NCI-H82 (cell line): ENCODE results near the gene WNT10A.

ENCODE experiments used
- DNase-seq: peaks from one replicate; lab custom pipeline; 2025; lab: John Stamatoyannopoulos, UW

The WNT10A gene

GRCh38 chr2:218857371-218858137 is 23.1 kb upstream of the WNT10A start:
- no peak for DNase-seq

- DNase-seq = no peak
These were observed 22.6 kb upstream of the WNT10A start for GRCh38 chr2:218858138-218858445.

DNA sequence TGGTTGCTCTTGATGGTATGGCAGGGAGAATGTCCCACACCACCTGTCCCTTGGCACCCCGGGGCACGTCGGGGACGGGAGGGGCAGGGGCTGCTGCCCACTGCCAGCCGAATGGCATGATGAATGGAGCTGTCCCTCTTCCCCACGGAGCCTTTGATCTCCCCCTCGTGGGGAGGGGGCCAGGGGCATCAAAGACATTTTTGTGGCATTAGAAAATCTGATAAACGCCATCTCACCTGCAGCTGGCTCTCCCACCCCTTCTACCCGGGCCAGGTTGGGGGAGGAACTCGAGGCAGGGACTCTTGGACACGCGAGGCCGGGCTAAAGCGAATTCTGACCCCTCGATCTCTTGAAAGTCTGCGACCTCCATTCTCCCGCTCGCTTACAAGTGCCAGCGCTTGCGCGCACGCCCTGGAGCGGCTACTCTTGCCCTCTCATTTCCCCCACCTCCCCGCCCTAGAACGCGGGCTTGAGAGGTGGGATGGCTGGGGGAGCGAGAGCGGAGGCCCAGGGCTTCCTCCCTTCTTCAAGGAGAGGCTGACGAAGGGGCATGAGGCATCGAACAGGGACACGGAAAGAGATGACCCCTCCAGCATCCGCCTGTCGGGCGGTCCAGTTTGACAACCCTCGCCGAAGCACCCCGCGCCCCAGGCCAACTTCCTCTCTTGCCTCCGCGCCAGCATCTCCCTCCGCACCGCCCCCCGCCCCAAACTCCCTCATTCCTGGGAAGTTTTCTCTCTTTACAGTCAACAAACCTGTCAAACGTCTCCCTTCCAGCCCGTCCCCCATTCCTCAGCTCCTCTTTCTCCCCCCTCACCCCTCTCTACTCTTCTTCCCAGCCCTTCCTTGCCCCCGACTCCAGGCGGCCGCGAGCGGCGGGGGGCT is 21.7 kb upstream of the WNT10A start:
- DNase-seq = no peak

DNA sequence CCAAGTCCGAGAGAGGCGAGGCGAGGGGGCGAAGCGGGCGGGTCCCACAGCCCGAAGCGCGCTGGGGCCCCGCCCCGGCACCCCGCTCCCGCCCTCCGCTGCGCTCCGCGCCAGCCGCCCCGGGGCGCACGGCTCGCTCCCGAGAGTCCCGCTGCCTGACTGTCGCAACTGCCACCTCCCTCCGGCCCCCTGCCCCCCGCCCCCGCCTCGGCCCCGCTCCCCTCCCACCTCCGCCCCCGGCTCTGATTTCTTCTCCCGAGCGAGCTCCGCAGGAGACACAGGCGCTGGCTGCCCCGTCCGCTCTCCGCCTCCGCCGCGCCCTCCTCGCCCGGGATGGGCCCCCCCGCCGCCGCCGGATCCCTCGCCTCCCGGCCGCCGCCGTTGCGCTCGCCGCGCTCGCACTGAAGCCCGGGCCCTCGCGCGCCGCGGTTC is 21.1 kb upstream of the WNT10A start, which contains the start of gene WNT6:
Gene WNT6, plus strand, starts transcription at position 250 of the 432 bp plus-strand sequence. CDS start 233 bp downstream, outside the sequence.
- DNase-seq = no peak

DNA sequence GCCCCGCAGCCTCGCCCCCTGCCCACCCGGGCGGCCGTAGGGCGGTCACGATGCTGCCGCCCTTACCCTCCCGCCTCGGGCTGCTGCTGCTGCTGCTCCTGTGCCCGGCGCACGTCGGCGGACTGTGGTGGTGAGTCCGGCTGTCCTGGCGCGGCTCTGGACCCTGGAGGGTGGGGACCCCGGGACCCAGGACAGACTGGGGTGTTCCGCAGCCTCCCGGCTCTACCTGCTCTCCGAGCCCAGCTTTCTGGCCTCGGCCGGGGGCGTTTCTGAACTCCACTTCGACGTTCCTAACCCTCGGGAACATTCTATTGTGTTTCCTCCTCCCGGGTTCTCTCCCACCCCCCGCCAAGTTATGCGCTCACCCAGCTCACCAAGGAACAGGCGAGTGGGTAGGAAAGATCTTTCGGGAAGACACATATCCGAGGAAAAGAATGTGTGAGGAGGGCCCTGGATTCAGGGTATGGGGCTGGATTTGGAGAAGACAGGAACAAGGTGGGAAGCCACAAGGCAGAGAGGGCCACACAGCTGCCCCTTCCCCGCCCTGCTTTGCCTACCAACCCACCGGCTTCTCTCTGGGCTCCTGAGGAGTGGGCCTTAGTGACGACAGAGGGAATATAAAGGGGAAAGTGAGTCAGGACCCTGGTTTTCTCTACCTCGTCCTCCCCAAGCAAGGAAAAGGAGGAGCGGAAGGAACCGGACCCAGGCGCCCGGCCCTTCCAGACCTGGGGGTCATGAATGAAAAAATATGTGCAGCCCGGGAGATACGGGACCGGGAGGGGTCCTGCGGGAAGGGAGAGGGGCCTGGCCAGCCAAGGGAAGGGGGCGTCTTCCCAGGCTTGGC is 20.4 kb upstream of the WNT10A start:
- DNase-seq = no peak

DNA sequence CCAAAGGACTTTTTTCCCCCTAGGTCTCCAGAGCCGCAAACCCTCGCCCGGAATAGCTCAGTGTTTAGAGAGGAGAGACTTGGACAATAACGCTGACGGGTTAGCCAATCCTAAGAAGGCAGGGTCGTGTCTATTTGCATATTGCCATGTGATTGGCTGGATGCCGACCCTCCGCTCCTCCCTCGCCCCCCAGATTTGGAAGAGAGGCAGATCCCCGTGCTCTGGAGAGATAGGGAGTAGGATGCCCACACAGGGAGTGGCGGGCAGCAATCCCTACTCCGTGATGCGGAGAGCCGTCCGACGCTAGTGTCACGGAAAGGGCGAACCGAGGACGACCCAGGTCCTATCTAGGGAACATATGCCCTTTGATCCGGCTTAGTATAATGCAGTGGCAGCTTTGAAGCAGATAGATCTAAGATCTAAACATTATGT is 19.7 kb upstream of the WNT10A start:
- DNase-seq = peak; percentile 99

DNA sequence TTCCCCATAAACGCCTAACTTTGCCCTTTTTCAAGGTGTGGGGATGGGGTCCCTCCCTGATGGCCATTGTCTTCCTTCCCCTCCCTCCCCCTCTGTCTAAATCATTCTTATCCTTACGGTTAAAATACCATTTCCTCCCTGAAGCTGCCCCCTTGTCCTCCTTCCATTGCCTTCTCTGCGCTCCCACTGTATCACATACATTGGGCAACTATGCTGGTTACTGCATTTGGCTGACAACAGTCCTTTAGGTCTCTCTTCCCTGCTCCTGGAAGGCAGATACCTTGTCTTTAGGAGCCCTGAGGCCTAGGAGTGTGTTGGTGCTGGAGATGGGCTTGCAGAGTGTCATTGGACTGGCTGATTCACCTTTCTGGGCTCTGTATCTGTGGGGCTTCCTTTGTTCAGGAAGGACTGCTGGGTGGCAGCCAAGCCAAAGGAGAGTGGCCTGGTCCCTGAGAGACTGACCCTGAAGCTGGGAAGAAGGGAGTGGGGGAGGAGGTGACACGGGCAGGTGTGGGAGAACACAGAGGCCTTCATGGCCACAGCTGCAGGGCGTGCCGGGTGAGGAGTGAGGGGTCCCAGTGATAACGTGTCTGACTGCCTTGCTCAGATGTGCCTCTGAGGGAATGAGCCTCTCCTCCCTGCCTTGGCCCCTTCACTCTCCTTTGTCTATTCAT is 18.9 kb upstream of the WNT10A start:
- DNase-seq = no peak

DNA sequence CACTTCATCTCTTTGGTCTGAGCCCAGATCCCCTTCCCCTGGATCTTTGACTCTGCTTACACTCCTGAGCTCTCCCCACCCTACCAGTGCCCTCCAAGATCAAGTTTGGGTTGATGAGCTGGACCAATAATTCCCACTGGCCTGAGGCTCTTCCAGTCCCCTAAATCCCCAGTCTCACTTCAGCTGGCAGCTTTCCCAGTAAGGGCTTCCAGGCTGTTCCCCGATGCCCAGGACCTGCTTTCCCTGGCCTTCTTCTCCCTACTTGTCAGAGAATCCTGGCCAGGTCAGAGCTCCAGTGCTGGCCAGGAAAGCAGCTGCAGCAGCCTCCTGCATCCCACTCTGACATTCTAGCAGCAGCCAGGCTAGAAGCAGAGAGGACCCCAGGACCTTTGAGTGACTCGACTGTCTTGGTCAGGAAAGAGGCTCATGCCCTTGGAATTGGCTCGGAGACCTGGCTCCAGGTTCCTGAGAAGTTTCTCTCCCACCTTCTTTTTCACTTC is 17.6 kb upstream of the WNT10A start:
- DNase-seq = no peak

- DNase-seq = no peak
These were observed 15.3 kb upstream of the WNT10A start for GRCh38 chr2:218865396-218865795.

- no peak for DNase-seq
These were observed 14.7 kb upstream of the WNT10A start for GRCh38 chr2:218865999-218866398.

- no peak for DNase-seq
These were observed 12.8 kb upstream of the WNT10A start for GRCh38 chr2:218867900-218868299.

DNA sequence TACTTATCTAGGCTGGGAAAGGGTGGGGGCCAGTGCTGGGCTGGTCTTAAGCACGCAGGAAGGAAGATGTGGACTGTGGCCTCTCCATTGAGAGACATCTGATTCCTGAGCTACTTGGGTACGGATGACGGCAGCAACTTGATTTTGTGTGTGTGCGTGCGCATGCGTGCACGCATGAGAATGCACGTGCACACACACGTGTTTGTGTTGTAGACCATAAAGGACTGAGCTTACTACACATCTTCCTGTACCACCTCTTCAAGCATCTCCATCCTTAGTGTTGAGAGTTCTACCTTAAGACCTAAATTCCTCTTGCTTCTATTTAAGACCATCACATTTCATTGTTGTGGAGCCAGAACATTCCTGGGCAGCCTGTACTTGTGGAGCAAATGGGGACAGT is 11.6 kb upstream of the WNT10A start:
- DNase-seq = no peak

DNA sequence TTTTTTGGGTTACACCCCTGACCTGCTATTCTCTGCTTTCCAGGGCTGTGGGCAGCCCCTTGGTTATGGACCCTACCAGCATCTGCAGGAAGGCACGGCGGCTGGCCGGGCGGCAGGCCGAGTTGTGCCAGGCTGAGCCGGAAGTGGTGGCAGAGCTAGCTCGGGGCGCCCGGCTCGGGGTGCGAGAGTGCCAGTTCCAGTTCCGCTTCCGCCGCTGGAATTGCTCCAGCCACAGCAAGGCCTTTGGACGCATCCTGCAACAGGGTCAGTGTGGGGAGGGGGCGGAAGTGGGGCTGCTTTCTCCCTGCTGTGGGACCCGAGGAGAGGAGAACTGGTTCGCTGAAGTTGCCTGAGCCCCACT is 9.7 kb upstream of the WNT10A start:
- no peak for DNase-seq

DNA sequence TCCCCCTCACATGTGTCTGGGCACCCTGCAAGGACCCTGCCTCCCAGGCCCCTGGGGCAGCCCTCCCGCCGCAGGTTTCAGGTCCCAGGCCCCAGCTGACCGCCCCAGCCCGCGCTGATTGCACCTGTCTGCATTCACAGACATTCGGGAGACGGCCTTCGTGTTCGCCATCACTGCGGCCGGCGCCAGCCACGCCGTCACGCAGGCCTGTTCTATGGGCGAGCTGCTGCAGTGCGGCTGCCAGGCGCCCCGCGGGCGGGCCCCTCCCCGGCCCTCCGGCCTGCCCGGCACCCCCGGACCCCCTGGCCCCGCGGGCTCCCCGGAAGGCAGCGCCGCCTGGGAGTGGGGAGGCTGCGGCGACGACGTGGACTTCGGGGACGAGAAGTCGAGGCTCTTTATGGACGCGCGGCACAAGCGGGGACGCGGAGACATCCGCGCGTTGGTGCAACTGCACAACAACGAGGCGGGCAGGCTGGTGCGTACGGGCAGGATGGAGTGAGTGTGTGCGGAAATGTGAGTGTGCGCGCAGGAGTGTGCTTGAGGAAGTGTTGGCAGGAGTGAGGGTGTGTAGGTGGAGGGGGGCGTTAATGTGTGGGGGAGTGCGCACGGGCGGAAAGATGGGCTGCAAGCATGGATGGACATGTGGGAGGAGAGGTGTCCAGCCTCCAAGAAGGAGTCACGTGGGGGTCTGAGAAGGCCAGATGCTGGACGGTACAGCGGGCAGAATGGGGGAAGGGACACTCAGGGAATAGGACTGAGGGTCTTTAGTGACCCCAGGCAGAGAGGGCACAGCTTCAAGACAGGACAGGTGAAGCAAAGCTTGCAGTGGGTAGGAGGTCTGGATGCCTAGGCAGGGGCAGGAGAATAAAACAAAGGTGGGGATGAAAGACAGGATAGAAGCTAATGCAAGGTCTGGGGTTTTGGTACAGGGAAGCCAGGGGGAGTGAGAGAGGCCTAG is 9.0 kb upstream of the WNT10A start:
- no peak for DNase-seq

GRCh38 chr2:218872645-218873358 is 7.8 kb upstream of the WNT10A start:
- no peak for DNase-seq

DNA sequence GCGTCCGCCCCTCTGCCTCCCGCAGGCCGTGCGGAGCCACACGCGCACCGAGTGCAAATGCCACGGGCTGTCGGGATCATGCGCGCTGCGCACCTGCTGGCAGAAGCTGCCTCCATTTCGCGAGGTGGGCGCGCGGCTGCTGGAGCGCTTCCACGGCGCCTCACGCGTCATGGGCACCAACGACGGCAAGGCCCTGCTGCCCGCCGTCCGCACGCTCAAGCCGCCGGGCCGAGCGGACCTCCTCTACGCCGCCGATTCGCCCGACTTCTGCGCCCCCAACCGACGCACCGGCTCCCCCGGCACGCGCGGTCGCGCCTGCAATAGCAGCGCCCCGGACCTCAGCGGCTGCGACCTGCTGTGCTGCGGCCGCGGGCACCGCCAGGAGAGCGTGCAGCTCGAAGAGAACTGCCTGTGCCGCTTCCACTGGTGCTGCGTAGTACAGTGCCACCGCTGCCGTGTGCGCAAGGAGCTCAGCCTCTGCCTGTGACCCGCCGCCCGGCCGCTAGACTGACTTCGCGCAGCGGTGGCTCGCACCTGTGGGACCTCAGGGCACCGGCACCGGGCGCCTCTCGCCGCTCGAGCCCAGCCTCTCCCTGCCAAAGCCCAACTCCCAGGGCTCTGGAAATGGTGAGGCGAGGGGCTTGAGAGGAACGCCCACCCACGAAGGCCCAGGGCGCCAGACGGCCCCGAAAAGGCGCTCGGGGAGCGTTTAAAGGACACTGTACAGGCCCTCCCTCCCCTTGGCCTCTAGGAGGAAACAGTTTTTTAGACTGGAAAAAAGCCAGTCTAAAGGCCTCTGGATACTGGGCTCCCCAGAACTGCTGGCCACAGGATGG is 7.1 kb upstream of the WNT10A start:
- no peak for DNase-seq

GRCh38 chr2:218875692-218876246 is 4.9 kb upstream of the WNT10A start:
- DNase-seq = no peak

GRCh38 chr2:218876562-218877219 is 4.0 kb upstream of the WNT10A start:
- peak; percentile 92 for DNase-seq
